Measurements from ENCODE around the gene SNW1.

DNA sequence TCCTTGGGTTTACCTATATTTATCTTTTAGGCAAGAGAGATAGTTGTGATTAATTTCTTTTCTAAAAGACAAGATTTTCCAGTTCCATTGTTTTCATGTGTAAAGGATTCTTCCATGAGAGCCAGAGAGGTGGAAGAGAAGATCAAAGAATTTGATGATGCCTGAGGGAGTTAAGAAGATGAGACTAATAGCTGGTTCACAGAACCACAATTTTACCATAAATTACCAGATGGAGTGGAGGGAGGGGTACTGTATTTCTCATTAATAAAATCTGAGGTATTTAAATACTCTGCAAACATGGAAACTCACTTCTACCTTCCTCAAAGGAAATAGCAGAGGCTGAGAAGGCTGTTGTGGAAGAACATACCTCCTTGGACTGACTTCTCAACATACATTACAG, 87.8 kb downstream of the SNW1 start:
- TF ChIP-seq, protein P1, sequence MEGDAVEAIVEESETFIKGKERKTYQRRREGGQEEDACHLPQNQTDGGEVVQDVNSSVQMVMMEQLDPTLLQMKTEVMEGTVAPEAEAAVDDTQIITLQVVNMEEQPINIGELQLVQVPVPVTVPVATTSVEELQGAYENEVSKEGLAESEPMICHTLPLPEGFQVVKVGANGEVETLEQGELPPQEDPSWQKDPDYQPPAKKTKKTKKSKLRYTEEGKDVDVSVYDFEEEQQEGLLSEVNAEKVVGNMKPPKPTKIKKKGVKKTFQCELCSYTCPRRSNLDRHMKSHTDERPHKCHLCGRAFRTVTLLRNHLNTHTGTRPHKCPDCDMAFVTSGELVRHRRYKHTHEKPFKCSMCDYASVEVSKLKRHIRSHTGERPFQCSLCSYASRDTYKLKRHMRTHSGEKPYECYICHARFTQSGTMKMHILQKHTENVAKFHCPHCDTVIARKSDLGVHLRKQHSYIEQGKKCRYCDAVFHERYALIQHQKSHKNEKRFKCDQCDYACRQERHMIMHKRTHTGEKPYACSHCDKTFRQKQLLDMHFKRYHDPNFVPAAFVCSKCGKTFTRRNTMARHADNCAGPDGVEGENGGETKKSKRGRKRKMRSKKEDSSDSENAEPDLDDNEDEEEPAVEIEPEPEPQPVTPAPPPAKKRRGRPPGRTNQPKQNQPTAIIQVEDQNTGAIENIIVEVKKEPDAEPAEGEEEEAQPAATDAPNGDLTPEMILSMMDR (IDR thresholded peaks at IDR 0.05), result no peak
- TF ChIP-seq POLR2A (IDR thresholded peaks at IDR 0.05), result no peak
